Measurements from ENCODE around the gene CD74.
"Not testable (repeated sequence)": the region's sequence is repeated elsewhere in the genome, so short reads cannot be mapped to it uniquely, and the experiment has no call there.

DNA sequence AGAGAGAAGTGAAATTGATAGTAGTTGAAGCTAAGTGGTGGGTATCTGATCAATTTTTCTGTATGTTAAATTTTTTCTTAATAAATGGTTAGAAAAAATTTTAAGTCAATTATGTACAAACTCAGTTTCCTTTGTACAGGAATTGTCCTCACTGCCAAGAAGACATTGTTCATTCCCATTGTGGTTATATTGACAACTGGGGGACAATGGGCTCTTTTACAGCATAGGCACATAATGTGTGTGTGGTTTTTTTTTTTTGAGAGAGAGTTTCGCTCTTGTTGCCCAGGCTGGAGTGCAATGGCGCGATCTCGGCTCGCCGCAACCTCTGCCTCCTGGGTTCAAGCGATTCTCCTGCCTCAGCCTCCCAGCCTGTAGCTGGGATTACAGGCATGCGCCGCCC, 13.5 kb upstream of the CD74 start:
- TF ChIP-seq BACH1 (IDR thresholded peaks at IDR 0.05; ENCODE audit: borderline replicate concordance); CTCF (IDR thresholded peaks at IDR 0.05 in 2 of 3, conservative IDR thresholded peaks at IDR 0.05 in 1 of 3; ENCODE audit: control insufficient read depth in 2 of 3, extremely low read depth in 1 of 3, insufficient read depth in 1 of 3, low read depth in 3 of 3, low read length in 3 of 3); EED (IDR thresholded peaks at IDR 0.05; ENCODE audit: low read depth); SREBF1 (IDR thresholded peaks at IDR 0.05; ENCODE audit: low read length); EGR1 (IDR thresholded peaks at IDR 0.05; ENCODE audit: borderline replicate concordance in 1 of 2, low read depth in 2 of 2, low read length in 2 of 2); TCF12 (IDR thresholded peaks at IDR 0.05; ENCODE audit: low read depth, low read length); ZNF24 (IDR thresholded peaks at IDR 0.05); POLR2A (IDR thresholded peaks at IDR 0.05; ENCODE audit: low read depth, low read length); FOXM1 (IDR thresholded peaks at IDR 0.05; ENCODE audit: low read depth, low read length); SP1 (IDR thresholded peaks at IDR 0.05; ENCODE audit: low read depth, low read length); BRCA1 (IDR thresholded peaks at IDR 0.05; ENCODE audit: low read depth, low read length); CHD4 (IDR thresholded peaks at IDR 0.05): not testable (repeated sequence)
- TF ChIP-seq, protein P1, sequence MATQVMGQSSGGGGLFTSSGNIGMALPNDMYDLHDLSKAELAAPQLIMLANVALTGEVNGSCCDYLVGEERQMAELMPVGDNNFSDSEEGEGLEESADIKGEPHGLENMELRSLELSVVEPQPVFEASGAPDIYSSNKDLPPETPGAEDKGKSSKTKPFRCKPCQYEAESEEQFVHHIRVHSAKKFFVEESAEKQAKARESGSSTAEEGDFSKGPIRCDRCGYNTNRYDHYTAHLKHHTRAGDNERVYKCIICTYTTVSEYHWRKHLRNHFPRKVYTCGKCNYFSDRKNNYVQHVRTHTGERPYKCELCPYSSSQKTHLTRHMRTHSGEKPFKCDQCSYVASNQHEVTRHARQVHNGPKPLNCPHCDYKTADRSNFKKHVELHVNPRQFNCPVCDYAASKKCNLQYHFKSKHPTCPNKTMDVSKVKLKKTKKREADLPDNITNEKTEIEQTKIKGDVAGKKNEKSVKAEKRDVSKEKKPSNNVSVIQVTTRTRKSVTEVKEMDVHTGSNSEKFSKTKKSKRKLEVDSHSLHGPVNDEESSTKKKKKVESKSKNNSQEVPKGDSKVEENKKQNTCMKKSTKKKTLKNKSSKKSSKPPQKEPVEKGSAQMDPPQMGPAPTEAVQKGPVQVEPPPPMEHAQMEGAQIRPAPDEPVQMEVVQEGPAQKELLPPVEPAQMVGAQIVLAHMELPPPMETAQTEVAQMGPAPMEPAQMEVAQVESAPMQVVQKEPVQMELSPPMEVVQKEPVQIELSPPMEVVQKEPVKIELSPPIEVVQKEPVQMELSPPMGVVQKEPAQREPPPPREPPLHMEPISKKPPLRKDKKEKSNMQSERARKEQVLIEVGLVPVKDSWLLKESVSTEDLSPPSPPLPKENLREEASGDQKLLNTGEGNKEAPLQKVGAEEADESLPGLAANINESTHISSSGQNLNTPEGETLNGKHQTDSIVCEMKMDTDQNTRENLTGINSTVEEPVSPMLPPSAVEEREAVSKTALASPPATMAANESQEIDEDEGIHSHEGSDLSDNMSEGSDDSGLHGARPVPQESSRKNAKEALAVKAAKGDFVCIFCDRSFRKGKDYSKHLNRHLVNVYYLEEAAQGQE (IDR thresholded peaks at IDR 0.05; ENCODE audit: low read depth, low read length) = not testable (repeated sequence)

All from GM12878 (cell line).